LNCAP (cell line): Measurements from ENCODE around the gene NIPA2.

Source experiments
- TF ChIP-seq, protein P1 (sequence below): fragments of 450-650 bp; IDR thresholded peaks from 2 replicates; pipeline ENCODE4 v1.5.1; 2017; ENCODE audit warnings: mild to moderate bottlenecking

The NIPA2 gene

DNA sequence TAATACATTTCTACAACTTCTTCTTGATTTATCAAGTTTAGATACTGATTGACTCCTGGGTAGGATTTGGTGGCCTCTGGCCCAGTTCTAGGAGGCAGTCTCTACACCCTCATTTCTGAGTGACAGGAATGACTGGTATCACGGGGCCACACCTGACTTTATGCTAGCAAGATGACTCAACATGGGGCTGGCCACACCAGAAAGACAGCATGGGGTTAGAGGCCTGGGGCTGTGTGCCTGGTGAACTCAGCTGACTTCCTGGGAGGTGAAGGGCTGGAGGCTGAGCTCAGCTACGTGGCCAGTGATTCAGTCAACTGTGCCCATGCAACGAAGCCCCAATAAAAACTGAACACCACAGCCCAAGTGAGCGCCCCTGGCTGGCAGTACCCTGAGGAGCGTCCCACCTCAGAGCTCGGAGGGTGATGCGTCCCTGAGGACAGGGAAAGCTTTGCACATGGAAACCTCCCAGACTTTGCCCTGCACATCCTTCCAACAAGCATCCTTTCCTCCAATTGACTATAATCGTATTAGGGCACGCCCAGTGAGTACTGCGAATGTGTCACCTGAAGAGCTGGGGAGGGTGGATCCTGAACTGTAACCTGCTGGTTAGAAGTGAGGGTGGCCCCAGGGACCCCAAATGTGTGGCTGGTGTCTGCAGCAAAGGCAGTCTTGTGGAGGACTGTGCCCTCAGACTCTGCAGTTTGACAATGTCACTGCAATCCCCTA is 57.2 kb downstream of the NIPA2 start:
- TF ChIP-seq, protein P1, sequence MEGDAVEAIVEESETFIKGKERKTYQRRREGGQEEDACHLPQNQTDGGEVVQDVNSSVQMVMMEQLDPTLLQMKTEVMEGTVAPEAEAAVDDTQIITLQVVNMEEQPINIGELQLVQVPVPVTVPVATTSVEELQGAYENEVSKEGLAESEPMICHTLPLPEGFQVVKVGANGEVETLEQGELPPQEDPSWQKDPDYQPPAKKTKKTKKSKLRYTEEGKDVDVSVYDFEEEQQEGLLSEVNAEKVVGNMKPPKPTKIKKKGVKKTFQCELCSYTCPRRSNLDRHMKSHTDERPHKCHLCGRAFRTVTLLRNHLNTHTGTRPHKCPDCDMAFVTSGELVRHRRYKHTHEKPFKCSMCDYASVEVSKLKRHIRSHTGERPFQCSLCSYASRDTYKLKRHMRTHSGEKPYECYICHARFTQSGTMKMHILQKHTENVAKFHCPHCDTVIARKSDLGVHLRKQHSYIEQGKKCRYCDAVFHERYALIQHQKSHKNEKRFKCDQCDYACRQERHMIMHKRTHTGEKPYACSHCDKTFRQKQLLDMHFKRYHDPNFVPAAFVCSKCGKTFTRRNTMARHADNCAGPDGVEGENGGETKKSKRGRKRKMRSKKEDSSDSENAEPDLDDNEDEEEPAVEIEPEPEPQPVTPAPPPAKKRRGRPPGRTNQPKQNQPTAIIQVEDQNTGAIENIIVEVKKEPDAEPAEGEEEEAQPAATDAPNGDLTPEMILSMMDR, result no peak

GRCh38 chr15:22902046-22902445 is 63.6 kb downstream of the NIPA2 start:
- TF ChIP-seq, protein P1, result no peak

DNA sequence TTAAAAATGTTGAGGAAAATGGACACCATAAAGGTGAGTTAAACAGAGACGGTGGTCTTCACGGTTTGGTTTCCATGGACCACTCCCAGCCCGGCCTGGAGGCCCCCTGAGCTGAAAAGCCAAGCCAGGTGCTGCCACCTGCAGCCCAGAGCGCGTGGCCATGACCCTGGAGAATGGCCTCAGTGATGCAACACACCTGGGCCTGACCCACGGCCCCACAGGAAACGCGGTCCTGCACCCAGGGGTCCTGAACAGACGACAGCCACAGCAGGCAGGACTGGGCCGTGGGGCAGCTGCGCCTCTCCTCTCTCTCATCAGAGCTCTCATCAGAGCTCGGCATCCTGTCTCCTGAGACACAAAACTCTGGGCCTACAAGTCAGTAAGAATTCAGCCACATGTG is 64.1 kb downstream of the NIPA2 start:
- TF ChIP-seq, protein P1, result no peak

DNA sequence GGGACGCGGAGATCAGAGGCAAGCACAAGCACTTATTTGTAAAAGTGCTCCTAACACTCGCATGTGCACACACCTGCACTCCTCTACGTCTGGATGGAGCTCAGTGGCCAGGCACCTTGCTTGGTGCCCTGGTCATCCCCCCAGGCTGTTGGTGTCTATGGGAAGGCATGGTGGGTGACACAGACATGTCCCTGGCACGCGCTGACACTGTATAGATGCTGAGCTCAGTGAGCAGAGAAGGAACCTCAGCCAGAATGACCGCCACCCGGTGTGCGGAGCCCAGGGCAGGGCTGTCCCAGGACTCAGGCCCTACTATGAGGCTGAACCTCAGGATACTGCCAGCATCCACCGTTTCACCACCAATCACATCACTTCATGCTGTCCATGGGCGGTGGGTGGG is 64.5 kb downstream of the NIPA2 start:
- TF ChIP-seq, protein P1, result no peak

DNA sequence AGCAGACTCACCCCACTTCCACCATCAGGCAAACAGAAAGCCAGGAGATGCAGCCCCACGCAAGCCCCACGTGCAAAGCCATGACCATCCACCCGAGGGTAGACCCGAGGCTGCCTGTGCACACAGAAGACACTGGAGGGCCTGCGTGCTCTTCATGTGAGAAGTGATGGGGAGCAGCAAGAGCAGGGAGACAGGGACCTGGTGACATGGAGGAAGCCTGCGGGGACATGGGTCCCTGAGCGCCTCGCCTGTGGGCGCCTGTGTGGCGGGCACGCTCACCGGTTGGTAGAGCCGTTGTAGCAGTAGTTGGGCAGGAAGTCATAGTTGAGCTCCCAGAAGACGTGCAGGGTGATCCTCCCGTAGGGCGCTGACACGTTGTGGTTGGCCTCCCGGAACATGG is 65.0 kb downstream of the NIPA2 start:
- TF ChIP-seq, protein P1, result no peak

DNA sequence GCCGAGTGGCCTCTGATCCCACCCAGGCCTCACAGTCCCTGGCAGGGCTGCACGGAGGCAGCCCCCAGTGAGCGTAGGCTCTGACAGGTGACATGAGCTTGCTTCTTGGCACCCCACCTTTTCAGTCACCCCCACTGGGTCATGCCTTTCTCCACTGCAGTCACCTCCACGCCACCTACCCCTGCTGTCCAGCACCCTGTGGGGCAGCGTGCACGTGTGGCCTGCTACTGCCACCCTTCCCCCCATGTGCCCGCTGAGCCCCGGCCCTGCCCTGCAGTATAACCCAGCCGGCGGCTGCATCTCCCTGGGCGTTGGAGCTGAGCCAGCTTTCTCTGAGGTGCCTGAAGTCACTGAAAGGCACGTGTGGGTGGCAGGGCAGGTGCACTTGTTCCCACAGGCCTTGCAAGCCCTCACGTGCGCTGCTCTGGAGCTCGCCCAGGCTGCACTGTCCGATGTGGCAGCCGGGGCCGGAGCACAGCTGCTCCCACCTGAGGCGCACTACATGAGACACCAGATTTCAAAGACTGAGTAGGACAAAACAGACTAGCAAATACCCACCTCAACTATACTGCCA is 65.6 kb downstream of the NIPA2 start:
- TF ChIP-seq, protein P1, result no peak

DNA sequence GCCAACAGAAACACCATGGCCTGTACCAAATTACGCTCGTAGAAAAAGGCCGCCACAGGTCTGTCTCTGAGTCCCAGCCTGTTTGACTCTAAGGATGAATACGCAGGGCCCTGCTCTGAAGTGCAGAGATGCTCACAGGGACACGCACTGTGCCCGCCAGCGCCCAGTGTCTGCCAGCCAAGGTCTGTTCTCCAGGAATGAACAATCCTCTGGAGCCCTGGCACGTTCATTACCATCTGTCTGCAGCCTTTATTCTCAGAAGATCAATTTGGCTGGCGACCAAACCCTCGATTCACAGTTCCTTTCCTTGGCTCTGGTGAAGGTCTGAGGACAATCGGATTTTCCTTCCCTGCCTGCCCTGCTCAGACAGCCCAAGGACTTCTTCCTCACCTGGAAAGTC is 66.3 kb downstream of the NIPA2 start:
- TF ChIP-seq, protein P1, result no peak
